Panc1 (cell line): Measurements from ENCODE around the gene SPRTN. TPM values are rescaled to one million over a fixed set of nuclear protein-coding genes. Genes with fewer than 3 reads are reported as not detected.

Experiments
- ATAC-seq: fragments of 200-7000 bp; cut with Tn5 transposase; 2 replicates; pipeline ENCODE4 v1.9.1; 2020; ENCODE audit warnings: mild to moderate bottlenecking, moderate library complexity
- BruUV-seq: library from RNA; stranded (reverse); fragments of 400-500 nt; replicated peaks from 2 replicates; lab custom pipeline; 2021; lab: Mats Ljungman, UMichigan
- CTCF ChIA-PET: fragments of 300-600 bp; sonication (Branson Sonifier 250); formaldehyde crosslinking; loops from one replicate; lab custom pipeline; 2022; ENCODE audit warnings: antibody characterized with exemption; lab: Charles Lee
- POLR2A ChIA-PET: fragments of 300-600 bp; sonication (Branson Sonifier 250); formaldehyde crosslinking; loops from one replicate; lab custom pipeline; 2022; ENCODE audit warnings: antibody characterized with exemption; lab: Charles Lee
- DNase-seq: peaks from one replicate; pipeline ENCODE4 v3.0.0-alpha.2; 2010; ENCODE audit warnings: low read depth, low spot score
- H3K27ac ChIP-seq: 2 replicates; pipeline ENCODE4 v1.5.1; 2011; ENCODE audit warnings: mild to moderate bottlenecking, low read length, inconsistent platforms
- H3K27me3 ChIP-seq: fragments of 200-500 bp; sonication (Bioruptor generic); 2 replicates; pipeline ENCODE4 v1.6.0; 2014; ENCODE audit warnings: low read length, inconsistent platforms; ENCODE audit not compliant: control insufficient read depth, insufficient read depth
- H3K36me3 ChIP-seq: fragments of 200-500 bp; sonication (Bioruptor generic); 2 replicates; pipeline ENCODE4 v1.5.1; 2014; ENCODE audit warnings: inconsistent platforms, mild to moderate bottlenecking, low read length, moderate library complexity; ENCODE audit not compliant: control insufficient read depth, insufficient read depth
- H3K4me1 ChIP-seq: 2 replicates; pipeline ENCODE4 v1.5.1; 2011; ENCODE audit warnings: inconsistent platforms, mild to moderate bottlenecking, low read length, moderate library complexity; ENCODE audit not compliant: control insufficient read depth, insufficient read depth
- H3K4me3 ChIP-seq, 2 experiments: 2 replicates each; pipeline ENCODE4 v1.5.1; 2011 to 2012; ENCODE audit warnings: low read depth in 2 of 2, low read length in 2 of 2, mild to moderate bottlenecking in 2 of 2, inconsistent platforms in 1 of 2, moderate library complexity in 1 of 2
- H3K9me3 ChIP-seq: fragments of 200-500 bp; sonication (Bioruptor generic); 2 replicates; pipeline ENCODE4 v1.5.1; 2014; ENCODE audit warnings: low read depth, mild to moderate bottlenecking, inconsistent platforms, low read length, moderate library complexity; ENCODE audit not compliant: control insufficient read depth, insufficient read depth
- POLR2AphosphoS5 ChIP-seq: IDR thresholded peaks from 2 replicates; pipeline ENCODE4 v1.6.1; 2012; ENCODE audit warnings: mild to moderate bottlenecking, low read depth, low read length, moderate library complexity
- SIN3A ChIP-seq: IDR thresholded peaks from 2 replicates; pipeline ENCODE4 v1.6.1; 2012; ENCODE audit warnings: low read depth, mild to moderate bottlenecking, low read length, moderate library complexity, borderline replicate concordance; ENCODE audit not compliant: insufficient read depth
- TCF7L2 ChIP-seq: IDR thresholded peaks from 2 replicates; pipeline ENCODE4 v1.6.1; 2011; ENCODE audit warnings: mild to moderate bottlenecking, low read depth, low read length, inconsistent platforms
- in situ Hi-C: cut with HindIII; loops from 2 replicates; pipeline ENCODE4 v1.10.0; 2016; ENCODE audit warnings: low sequenced_read_pairs, low pct_unique_long_range_greater_than_20kb
- intact Hi-C: fragments of 100-400 bp; cut with micrococcal nuclease; formaldehyde crosslinking; loops from one replicate; pipeline ENCODE4 v1.10.0; 2022; ENCODE audit not compliant: unreplicated experiment
- total RNA-seq: library from RNA; stranded (reverse); gene quantifications from one replicate; pipeline ENCODE4 v1.2.1, GENCODE V29; 2021; ENCODE audit not compliant: unreplicated experiment
- TF ChIP-seq, protein P1 (sequence below): fragments of 450-650 bp; IDR thresholded peaks from 2 replicates; pipeline ENCODE4 v1.5.1; 2017; ENCODE audit warnings: mild to moderate bottlenecking
- TF ChIP-seq, protein P2 (sequence below), 2 experiments: IDR thresholded peaks; 2 replicates each; pipeline ENCODE4 v1.6.1; 2011 to 2012; ENCODE audit warnings: low read depth in 2 of 2, control low read depth in 1 of 2, low read length in 1 of 2, mild to moderate bottlenecking in 1 of 2, moderate library complexity in 1 of 2; ENCODE audit not compliant: insufficient read depth in 1 of 2

The SPRTN gene
- total RNA-seq, 1 experiment from 2014 or later: 20.0 TPM

DNA sequence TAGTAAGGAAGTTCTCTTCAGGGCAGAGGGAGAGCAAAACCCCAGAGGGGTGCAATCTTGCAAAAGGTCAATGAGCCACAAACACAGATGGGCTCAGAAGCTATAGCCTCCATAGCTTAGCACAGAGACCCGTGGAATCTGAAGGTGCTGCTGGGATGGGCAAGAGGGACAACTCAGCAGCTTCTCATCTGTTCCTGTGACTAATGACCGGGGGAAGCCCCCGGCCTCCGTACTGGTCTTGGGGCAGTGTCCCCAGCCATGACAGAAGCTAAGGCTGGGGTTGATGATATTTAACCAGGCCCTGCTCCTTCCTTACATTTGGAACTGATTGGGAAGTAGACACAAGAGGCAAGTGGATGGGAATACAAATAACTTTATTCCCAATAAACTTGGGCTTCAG, 19.5 kb upstream of the SPRTN start:
- TF ChIP-seq, protein P1, sequence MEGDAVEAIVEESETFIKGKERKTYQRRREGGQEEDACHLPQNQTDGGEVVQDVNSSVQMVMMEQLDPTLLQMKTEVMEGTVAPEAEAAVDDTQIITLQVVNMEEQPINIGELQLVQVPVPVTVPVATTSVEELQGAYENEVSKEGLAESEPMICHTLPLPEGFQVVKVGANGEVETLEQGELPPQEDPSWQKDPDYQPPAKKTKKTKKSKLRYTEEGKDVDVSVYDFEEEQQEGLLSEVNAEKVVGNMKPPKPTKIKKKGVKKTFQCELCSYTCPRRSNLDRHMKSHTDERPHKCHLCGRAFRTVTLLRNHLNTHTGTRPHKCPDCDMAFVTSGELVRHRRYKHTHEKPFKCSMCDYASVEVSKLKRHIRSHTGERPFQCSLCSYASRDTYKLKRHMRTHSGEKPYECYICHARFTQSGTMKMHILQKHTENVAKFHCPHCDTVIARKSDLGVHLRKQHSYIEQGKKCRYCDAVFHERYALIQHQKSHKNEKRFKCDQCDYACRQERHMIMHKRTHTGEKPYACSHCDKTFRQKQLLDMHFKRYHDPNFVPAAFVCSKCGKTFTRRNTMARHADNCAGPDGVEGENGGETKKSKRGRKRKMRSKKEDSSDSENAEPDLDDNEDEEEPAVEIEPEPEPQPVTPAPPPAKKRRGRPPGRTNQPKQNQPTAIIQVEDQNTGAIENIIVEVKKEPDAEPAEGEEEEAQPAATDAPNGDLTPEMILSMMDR: no peak
- ChIA-PET POLR2A (no interaction called here), CTCF (no interaction called here)
- ATAC-seq: 0 out of 2 replicates have a peak, but pooled peaks have one; percentile 29
- DNase-seq: no peak
- H3K27me3 ChIP-seq: no peaks in the 10 kb centered on the region
- no peak overlapping the region for H3K4me3 ChIP-seq
- H3K9me3 ChIP-seq: no peaks in the 10 kb centered on the region
- no peak overlapping the region for H3K27ac ChIP-seq
- intact Hi-C loops: no loop called here
- in situ Hi-C loops: no loop called here
- no peaks in the 10 kb centered on the region for H3K4me1 ChIP-seq
- H3K36me3 ChIP-seq: no peaks in the 10 kb centered on the region
- no TSS peak for BruUV-seq

DNA sequence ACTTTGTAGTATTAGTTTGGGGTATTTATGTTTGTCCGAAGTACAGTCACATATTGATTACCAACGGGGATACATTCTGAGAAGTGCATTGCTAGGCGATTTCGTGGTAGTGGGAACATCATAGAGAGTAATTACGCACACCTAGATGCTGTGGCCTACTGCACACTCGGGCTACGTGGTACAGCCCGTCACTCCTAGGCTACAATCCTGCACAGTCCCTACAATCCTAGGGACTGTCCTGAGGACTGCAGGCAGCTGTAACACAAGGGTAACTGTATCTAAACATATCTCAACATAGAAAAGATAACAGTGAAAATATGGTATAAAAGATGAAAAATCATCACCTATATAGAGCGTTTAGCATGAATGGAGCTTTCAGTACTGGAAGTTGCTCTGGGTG, 19.0 kb upstream of the SPRTN start:
- H3K27me3 ChIP-seq: no peaks in the 10 kb centered on the region
- no peak overlapping the region for H3K4me3 ChIP-seq
- ChIA-PET POLR2A (no interaction called here), CTCF (no interaction called here)
- ATAC-seq (no peak), DNase-seq (no peak)
- no peaks in the 10 kb centered on the region for H3K36me3 ChIP-seq
- no peaks in the 10 kb centered on the region for H3K9me3 ChIP-seq
- intact Hi-C loops (no loop called here), in situ Hi-C loops (no loop called here)
- TF ChIP-seq, protein P2, sequence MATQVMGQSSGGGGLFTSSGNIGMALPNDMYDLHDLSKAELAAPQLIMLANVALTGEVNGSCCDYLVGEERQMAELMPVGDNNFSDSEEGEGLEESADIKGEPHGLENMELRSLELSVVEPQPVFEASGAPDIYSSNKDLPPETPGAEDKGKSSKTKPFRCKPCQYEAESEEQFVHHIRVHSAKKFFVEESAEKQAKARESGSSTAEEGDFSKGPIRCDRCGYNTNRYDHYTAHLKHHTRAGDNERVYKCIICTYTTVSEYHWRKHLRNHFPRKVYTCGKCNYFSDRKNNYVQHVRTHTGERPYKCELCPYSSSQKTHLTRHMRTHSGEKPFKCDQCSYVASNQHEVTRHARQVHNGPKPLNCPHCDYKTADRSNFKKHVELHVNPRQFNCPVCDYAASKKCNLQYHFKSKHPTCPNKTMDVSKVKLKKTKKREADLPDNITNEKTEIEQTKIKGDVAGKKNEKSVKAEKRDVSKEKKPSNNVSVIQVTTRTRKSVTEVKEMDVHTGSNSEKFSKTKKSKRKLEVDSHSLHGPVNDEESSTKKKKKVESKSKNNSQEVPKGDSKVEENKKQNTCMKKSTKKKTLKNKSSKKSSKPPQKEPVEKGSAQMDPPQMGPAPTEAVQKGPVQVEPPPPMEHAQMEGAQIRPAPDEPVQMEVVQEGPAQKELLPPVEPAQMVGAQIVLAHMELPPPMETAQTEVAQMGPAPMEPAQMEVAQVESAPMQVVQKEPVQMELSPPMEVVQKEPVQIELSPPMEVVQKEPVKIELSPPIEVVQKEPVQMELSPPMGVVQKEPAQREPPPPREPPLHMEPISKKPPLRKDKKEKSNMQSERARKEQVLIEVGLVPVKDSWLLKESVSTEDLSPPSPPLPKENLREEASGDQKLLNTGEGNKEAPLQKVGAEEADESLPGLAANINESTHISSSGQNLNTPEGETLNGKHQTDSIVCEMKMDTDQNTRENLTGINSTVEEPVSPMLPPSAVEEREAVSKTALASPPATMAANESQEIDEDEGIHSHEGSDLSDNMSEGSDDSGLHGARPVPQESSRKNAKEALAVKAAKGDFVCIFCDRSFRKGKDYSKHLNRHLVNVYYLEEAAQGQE (IDR thresholded peaks at IDR 0.05; ENCODE audit: insufficient read depth in 1 of 2, low read depth in 2 of 2, low read length in 1 of 2): no peak
- TF ChIP-seq TCF7L2: no peak
- no peak for TF ChIP-seq SIN3A
- no peak for TF ChIP-seq POLR2AphosphoS5
- TF ChIP-seq, protein P1: no peak
- H3K4me1 ChIP-seq: no peaks in the 10 kb centered on the region
- no TSS peak for BruUV-seq
- no peak overlapping the region for H3K27ac ChIP-seq
